ENCODE measurements around the gene ADRA2A.

The ADRA2A gene

DNA sequence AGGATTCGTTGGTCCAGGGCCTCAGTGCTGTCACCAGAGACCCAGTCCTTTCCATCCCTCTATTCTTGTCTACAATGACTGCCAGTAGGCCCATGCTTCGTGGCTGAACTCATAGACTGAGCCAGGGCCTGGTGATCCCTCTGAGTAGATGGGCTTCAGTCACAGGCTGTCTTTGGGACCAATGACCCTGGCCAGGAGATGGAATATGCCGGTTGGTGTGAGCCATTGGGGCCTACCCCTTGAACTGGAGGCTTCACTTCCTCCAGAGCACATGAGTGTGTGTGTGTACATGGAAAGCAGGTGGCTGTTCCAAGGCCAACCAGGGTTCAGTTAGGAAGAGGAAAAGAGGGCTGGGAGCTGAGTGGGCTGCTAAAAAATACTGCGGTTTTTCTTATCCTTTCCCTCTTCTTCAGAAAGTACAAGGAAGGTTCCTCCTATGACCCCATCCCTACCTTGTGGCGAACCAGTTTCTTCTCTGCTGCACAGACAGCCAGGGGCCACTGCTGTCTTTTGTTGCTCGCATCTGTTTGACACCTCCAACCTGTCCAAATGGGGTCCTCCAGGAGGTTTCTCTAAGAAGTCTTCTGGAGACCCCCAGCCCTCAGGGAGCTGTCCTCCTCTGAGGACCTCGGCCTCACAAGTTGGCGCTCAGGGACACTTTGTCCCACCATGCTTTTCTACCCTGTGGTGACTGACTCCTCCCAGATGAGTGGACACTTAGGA, 36.6 kb downstream of the ADRA2A start:
- no peak for DNase-seq

DNA sequence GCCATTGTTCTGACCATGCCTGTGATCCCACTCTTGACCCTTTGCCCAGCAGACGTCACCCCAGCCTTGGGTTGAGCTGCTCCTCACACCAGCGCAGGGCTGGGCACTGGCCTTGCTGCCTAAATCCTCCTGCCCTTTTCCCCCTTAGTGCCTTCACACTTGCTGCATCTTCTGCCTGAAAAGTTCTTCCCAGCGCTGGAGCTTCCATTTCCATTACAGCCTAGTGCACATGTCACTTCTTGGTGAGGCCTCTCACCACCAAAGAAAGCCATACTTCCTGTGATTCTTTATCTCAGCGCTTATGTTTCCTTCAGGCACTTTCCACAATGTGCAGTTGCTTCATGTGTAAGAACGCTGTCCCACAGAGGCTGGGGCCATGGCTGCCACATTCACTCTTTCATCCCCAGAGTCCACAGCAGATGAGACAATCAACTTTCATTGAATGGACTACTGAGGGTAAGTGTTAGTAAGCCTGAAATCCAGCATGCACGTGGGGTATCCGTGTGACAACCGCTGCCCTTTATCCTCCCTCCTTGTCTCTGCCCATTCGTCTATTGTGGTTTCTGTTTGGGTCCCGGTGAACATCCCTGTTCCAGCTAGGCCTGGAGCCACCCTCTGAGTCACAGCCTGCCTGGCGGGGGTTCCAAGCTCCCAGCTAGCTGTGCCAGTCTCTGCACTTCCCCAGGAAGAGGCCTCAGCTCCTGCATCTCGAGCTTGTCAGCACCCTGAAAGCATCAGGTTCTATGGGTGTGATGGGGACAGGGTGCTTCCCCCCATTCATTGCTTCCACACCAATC, 37.3 kb downstream of the ADRA2A start:
- no peak for DNase-seq

DNA sequence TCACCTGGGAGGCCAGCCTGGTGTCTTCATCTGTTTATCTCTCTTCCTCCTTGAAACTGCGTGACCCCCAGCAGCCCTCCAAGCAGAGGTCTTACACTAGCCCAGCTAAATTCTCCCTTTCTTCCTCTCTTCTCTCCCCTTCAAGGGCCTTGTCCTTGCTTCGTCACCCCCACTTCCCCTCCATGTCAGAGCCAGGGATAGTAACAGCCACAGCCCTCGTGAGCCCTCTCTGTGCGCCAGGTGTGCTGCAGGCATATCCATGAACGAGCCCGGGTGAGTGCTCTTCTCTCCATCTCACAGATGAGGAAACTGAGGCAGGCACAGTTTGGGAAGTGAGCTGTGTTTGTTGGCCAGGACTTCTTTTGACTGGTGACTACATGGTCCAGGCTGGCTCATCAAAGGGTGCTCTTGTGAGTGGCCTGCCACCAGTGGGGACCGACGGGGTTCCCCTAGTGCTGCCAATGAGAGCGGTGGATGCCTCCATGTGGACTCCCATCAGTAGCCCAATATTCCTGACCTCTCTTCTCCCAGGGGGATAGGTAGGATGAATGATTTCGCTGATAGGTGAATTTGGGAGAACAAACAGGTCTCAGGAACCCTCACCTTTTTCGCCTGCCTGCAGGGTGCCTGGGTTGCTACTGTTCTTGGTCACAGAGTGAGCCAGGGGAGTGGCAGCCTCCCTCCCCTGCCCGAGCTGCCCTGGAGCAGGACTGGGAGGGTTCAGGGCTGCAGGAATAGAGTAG, 38.1 kb downstream of the ADRA2A start:
- DNase-seq = no peak

DNA sequence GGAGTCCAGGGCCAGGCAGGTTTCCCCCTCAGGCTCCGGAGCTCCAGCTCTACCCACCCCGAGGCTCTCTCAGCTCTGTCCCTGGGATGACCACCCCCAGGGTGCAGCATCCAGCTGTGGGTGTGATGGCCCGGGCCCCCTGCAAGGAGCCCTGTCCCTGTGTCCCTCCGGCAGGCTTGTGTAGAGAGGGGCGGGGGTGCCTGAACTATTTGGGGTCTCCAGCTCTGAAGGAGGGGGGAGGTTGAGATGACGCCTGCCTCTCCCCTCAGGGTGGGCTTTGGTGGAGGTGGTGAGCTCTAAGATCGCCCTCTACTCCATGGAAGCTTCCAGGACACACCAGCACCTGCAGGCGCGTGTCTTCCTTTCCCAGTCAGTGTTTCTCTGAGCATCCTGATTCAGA, 39.4 kb downstream of the ADRA2A start:
- no peak for DNase-seq

DNA sequence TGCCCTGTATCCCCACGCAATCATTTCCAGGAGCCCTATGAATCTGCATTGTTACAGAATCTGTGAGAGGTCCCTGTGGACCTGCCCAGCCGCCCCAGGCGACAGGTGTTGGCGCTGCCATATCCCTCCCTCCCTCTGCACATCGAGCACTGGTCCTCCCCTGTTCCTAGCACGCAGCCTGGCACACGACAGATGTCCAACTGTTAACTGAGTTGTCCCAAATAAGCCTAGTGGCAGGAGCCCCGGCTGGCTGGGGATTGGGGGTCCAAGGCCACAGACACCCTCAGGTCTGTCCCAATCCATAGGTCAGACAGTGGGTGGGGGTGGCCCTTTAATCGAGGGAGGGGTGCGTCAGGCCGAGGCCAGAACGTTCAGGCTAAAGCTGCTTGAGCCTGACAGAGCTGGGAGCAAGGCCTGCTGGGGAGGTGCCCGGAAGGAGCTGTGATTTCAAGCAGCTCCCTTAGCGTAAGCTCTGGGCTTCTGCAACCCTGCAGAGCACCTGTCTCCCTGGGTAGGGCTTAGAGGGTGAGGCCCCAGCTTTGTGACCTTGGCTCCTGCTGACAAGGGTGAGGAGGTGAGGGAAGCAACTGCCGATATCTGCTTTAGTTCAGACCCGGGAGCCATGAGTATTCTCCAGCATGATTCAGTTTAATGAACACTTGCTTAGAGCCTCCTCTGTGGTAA, 40.1 kb downstream of the ADRA2A start:
- no peak for DNase-seq

DNA sequence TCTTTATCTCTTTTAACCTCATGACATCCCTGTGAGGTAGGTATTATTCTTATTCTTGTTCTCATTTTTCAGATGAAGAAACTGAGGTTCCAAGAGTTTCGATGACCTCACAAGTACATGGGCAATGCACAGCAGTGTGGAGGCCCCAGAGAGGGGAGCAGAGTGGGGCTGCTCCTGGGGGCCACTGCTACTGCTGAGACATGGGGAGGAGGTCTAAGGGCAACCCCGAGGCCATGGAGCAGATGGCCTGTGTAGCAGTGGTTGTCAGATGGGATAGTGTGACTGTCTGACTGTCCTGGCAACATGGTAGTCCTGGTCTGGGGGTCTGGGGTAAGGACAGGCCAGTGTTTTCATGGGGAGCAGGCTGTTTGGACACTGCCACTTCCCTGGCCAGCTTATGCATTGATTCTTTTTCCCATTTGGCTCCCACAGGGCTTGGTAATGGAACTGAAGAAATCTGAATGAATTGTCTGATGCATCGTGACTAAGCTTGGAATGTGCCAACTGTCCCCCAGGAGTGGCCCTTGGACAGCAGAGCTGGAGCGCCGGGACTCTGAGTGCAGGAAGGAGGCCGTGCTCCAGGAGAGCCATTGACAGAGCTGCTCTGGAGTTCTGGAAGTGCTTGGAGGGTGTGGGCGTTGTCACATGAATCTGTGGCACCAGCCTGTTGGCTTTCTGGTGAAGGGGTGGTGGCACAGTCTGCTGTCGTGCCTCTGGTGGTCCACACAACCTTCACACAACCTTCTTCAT, 40.9 kb downstream of the ADRA2A start:
- DNase-seq = no peak

DNA sequence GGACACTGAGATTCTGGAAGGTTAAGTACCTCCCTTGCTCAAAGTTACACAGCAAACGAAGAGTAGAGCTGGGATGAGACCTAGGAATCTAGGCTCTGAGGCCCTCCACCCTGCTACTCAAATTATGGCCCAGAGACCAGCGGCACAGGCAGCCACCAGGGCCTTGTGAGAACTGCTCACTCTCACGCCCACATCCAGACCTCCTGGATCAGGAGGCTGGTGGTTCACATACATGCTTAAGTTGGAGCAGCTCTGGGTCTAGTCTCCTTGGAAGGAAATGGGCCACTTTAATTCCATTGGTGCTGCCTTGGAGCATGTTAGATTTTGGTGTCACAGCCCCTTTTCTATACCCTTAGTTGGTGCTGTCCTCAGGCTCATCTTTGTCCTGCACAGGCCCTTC, 41.9 kb downstream of the ADRA2A start:
- DNase-seq = no peak

DNA sequence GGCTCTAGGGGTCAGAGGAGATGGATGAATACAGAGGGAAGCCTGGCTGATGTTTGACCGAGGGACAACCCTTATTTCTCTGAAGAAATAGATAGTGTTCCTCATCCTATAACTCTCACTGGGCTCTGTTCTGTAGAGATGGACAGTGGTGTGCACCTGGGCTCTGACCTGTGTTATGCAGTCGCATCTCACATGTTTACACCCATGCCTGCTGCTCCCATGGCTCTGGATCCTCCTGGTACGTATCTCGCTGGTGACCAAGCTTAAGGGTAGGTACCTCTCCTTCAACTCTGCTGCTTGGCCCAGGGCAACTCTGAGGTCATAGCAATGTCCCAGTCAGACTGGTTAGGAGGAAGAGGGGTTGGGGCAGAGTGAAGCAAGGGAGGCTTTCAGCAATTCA, 42.8 kb downstream of the ADRA2A start:
- DNase-seq = no peak

DNA sequence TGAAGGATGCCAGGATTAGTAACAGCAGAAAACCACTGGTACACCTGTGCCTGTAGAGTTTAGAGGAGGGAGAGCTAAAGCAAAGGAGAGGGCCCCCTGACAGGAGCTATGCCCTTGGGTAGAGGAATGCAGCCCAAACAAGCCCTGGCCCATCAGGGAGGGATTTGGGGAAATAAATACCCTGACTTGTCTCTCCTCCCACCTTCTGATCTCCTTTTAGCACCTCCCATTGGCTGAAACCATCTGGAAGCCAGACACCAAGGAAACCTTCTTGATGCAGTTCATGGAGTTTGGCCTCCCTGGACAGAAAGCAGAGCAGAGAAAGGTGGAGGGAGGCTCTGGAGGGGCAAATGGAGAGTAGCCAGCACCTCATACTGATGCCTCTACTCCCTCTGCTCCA, 45.3 kb downstream of the ADRA2A start:
- no peak for DNase-seq

DNA sequence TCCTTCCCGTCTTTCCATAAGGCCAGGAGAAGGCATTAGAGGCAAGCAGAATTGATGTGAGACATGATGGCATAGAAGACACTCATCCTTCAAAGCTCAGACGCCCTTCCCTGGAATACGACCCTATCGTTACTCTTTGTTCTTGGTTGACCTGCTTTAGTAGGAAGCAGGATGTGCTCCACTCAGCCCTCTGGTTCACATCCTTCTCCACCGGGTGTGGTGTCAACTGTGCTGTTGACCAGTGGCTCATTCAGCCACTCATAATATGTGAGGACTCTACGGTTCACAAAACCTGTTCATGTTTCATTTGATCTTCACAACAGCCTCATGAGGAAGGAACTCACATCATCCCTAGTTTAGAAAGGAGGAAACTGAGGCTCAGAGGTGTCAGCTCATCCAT, 47.1 kb downstream of the ADRA2A start:
- DNase-seq = no peak

DNA sequence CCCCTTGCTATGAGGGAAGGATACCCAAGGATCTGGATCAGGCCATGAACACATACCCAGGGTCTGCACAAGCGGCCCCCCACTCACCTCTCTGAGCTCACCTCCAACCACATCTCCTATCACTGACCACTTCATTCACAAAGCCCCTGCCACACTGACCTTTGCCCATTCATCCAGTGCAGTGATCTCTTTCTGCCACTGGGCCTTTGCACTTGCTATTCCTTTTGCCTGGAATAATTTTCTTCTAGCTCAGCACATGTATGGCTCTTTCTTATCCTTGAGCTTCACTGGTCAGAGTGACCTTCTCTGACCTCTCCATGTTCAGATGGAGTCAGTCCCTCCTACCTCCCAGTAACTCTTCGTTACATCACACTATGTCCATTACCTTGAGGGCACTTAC, 48.3 kb downstream of the ADRA2A start:
- DNase-seq = no peak

DNA sequence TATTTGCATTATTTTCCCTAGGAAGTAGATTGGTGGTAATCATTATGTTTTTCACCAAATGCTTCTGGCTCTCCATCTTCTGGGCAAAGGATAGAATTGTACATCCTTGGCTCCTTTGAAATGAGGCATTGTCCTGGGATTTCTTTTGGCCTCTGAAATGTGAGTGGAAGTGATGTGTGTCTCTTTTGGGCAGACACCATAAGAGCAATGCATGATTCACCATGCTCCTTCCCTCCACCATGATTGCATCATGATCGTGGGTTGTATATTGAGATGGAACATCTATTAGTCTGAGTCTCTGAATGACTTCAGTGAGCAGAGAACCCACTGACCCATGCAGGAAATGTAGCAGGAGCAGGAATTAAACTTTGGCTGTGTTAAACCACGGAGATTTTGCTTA, 49.2 kb downstream of the ADRA2A start:
- no peak for DNase-seq

DNA sequence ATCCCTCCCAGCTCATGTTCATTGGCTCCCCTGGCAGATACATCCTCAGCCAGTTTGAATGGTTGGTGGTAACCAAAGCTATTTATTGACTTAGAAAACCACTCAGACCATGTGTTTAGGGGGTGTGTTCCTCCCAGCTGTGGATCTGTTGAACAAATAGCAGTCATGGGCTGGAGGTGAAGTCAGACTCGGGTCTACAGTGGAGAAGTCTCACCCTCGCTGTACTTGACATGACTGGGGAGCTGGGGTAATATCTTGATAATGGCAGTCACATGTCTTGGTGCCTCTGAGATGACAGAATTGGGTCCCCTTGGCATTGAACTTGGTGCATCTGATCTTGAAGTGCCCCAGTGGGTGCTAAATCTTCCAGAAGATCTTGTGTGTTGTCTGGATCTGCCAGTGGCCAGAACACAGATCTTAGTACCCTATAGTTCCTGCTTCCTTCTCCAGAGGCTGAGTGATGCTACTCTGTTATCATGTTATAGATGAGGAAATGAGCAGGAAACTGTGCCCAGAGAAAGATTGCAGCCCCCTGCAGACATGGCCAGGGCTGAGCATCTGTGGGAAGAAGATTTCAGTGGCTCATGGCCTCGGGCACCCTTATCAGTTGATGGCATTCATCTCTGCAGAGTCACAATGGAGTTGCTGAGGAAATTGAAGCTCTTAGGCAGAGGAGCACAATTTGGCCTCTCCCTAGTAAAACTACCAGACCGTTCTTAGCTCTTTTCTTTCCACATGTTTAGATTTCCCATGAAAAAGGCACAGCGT, 50.4 kb downstream of the ADRA2A start:
- DNase-seq = no peak

DNA sequence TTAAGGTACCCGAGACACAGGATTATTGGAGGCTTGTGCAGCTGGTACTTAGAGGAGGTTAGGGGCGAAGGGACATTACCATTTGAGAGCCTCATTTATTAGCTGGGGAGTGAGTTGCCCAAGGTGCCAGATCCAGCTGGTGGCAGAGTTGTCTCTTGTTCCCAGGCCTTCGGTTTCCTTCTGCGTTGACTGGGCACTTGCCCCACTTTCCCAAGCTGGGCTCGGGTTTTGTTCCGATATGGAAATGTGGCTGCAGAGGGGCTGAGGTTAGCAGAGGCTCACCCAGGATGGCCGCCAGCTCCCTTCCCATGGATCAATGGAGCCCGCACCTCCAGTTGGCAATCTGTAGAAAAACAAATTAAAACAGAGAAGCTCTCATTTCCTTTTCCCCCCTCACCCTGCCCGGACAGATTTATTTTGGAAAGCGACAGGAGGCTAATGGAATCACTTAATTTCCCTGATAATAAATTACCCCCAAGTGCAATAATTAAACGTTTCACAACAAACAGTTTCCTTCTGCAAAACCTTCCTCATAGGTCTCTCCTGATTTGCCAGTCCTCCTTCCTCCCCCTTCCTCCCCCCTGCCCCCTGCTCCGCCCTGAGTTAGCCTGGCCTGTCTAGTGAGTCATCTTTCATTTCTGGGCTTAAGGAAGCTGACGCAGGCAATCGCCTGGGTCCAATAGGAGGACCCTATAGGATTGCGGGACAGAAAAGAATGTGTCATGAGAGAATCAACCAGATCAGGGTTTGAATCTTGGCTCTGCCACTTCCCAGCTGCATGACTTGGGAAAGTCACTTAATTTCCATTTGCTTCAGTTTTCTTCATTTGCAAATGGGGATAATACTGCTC, 51.7 kb downstream of the ADRA2A start:
- DNase-seq = no peak

DNA sequence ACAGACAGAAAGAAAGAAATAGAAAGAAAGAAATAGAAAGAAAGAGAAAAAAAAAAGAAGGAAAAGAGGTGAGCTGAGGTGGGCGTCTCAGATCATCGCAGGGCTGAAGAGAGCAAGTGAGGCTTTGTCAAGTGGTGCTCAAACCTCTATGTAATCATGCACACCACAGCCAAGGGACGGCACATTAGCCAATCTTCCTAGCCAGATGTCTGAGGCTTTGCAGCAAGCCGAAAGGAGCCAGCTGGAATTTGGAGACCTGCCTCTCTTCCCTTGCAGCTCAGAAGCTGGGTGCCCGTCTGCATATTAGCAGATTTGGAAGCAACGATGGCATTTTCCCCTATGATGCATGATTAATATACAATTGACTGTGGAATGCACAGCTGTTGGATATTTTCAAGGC, 52.5 kb downstream of the ADRA2A start:
- no peak for DNase-seq

DNA sequence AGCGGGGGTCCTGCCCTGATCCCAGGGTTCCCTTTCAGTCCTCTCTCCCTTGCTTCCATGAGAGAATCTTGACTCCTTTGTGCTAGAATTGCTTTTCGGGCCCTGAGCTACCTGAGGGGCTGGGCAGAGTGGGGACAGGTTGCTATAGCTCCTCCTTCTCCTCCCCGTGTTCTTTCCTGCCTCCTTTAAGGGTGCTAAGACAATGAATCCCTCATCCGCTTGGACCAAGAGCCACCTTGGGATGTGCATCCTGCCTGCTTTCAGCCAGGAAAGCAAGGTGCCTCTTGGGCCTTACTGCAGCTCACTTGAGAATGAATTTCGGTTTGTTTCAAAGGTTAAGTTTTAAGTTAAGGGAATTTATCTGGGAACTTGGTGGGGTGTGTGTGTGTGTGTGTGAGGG, 53.6 kb downstream of the ADRA2A start:
- DNase-seq = no peak

All from NCI-H748 treated with DMSO at 0.1 percent for 48 hours (cell line).